Mammary epithelial cell (primary cell): ENCODE results near the gene MX1.

Experiments
- EZH2 ChIP-seq: IDR thresholded peaks from 2 replicates; pipeline ENCODE4 v1.6.1; 2012; ENCODE audit warnings: low read length, inconsistent platforms, borderline replicate concordance
- TF ChIP-seq, protein P1 (sequence below), 2 donors: IDR thresholded peaks in 1 of 2; conservative IDR thresholded peaks in 1 of 2; 2 replicates each; pipeline ENCODE4 v1.5.1; 2011 to 2012; ENCODE audit warnings: inconsistent platforms in 2 of 2, low read length in 2 of 2, mild to moderate bottlenecking in 2 of 2, control low read depth in 1 of 2, low read depth in 1 of 2; ENCODE audit not compliant: insufficient read depth in 1 of 2; ENCODE audit errors: extremely low read depth in 1 of 2

DNA sequence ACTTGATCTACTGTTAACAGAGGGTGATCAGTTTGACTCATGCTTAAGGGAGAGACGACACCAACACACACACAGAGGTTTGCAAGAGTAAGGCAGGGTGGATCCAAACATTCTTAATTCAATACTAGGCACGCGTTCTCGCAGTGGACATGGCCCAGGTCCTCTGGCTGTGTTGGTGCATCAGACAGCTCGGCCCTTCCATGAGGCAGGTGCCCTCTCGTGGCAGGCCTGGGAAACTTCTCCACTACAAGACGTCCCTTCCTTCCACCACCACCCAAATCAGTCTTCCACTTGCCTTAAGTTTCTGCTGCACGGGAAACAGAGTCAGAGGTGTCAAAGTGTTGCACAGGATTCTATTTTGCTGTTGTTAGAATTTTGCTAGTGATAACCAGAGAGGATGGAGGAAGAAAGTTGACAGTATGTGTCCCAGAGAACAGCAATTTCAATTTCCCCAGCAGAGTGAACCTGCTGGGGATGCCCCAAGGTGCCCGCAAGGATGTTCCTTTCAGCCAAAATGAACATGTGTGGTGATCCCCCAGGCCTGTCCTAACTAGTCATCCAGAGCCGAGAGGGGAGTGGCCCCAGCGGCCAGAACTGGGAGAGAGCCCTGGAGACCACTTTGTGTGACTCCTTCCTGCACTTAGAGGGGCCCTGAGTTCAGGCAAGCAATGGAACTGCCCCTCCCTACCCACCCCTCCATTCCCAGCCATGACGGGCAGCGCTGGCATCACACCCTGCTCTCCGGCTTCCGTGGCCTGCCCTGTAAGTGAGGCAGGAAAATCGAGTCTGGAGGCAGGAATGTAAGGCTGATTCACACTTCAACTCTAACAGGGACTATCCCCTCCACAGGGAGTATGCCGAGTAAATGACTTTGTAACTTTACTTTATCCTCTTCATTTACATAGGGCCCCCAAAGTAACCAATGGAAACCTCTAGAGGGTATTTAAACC, 34.8 kb downstream of the MX1 start:
- TF ChIP-seq, protein P1, sequence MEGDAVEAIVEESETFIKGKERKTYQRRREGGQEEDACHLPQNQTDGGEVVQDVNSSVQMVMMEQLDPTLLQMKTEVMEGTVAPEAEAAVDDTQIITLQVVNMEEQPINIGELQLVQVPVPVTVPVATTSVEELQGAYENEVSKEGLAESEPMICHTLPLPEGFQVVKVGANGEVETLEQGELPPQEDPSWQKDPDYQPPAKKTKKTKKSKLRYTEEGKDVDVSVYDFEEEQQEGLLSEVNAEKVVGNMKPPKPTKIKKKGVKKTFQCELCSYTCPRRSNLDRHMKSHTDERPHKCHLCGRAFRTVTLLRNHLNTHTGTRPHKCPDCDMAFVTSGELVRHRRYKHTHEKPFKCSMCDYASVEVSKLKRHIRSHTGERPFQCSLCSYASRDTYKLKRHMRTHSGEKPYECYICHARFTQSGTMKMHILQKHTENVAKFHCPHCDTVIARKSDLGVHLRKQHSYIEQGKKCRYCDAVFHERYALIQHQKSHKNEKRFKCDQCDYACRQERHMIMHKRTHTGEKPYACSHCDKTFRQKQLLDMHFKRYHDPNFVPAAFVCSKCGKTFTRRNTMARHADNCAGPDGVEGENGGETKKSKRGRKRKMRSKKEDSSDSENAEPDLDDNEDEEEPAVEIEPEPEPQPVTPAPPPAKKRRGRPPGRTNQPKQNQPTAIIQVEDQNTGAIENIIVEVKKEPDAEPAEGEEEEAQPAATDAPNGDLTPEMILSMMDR (conservative IDR thresholded peaks at IDR 0.05 in 1 of 2, IDR thresholded peaks at IDR 0.05 in 1 of 2; ENCODE audit: extremely low read depth in 1 of 2, insufficient read depth in 1 of 2, low read depth in 1 of 2, low read length in 2 of 2), result peak; percentile 79 to 94
- no peak for TF ChIP-seq EZH2
